ENCODE results near the gene ARRDC4. TPM values are rescaled to one million over a fixed set of nuclear protein-coding genes. Genes with fewer than 3 reads are reported as not detected.

Gene ARRDC4
- total and polyA plus RNA-seq, 4 donors, result 16.5 to 41.5 (median 19.4) TPM

- WGBS, 2 donors, result 59 to 71% methylated on average over 6 of the region's 6 CpGs
- TF ChIP-seq CTCF (IDR thresholded peaks at IDR 0.05; ENCODE audit: control extremely low read depth, extremely low read depth), result no peak
- peaks cover 0 to 6% (median 4%) of the 10 kb centered on the region in 3 donors for H3K27me3 ChIP-seq (ENCODE audit: control insufficient read depth in 3 of 3, insufficient read depth in 3 of 3, low read length in 2 of 3)
- no peak for ATAC-seq (ENCODE audit: insufficient read depth, low FRiP score)
- no peaks in the 10 kb centered on the region for H3K9me3 ChIP-seq (ENCODE audit: control insufficient read depth in 4 of 4, insufficient read depth in 3 of 4, low read length in 3 of 4)
- no peak overlapping the region for H3K9ac ChIP-seq (ENCODE audit: insufficient read depth in 1 of 2, low read length in 2 of 2)
- no peaks in the 10 kb centered on the region for H3K36me3 ChIP-seq (ENCODE audit: control insufficient read depth in 4 of 4, insufficient read depth in 4 of 4, low read length in 4 of 4)
- H3K27ac ChIP-seq (ENCODE audit: low read depth in 1 of 2, low read length in 1 of 2), result no peak overlapping the region
- H3K4me3 ChIP-seq, result no peak overlapping the region
- H3K4me1 ChIP-seq (ENCODE audit: control insufficient read depth in 5 of 5, insufficient read depth in 5 of 5, low read length in 5 of 5), result no peaks in the 10 kb centered on the region
- DNase-seq, result no peak
These were observed 58.4 kb downstream of the ARRDC4 start for GRCh38 chr15:98018761-98019351.
